ENCODE measurements around the gene CHD5. TPM values are rescaled to one million over a fixed set of nuclear protein-coding genes. Genes with fewer than 3 reads are reported as not detected.
A peak's percentile ranks its signal among the peaks of the same experiment; 100 is the strongest.
"Not testable (repeated sequence)": the region's sequence is repeated elsewhere in the genome, so short reads cannot be mapped to it uniquely, and the experiment has no call there.

The CHD5 gene
- total RNA-seq, 1 donor from 2014 or later = 0.08 TPM

- no peak for ATAC-seq
- DNase-seq (ENCODE audit: low spot score) = no peak
Observed at GRCh38 chr1:6070450-6070974, 109.6 kb downstream of the CHD5 start.

GRCh38 chr1:6069573-6069972, 110.5 kb downstream of the CHD5 start:
- no peak for ATAC-seq
- DNase-seq (ENCODE audit: low spot score) = no peak

- ATAC-seq (no peak), DNase-seq (ENCODE audit: low spot score) (no peak)
Observed at GRCh38 chr1:6068932-6069331, 111.2 kb downstream of the CHD5 start.

GRCh38 chr1:6068073-6068472, 112.0 kb downstream of the CHD5 start:
- ATAC-seq (no peak), DNase-seq (ENCODE audit: low spot score) (no peak)

GRCh38 chr1:6066680-6067079, 113.4 kb downstream of the CHD5 start:
- DNase-seq (ENCODE audit: low spot score) = no peak
- ATAC-seq = no peak

GRCh38 chr1:6065093-6065858, 114.8 kb downstream of the CHD5 start:
- no peak for ATAC-seq
- DNase-seq (ENCODE audit: low spot score) = no peak

GRCh38 chr1:6063532-6064053, 116.5 kb downstream of the CHD5 start:
- DNase-seq (ENCODE audit: low spot score); ATAC-seq: not testable (repeated sequence)

GRCh38 chr1:6062670-6063069, 117.5 kb downstream of the CHD5 start:
- ATAC-seq (no peak), DNase-seq (ENCODE audit: low spot score) (no peak)

- DNase-seq (ENCODE audit: low spot score) = no peak
- no peak for ATAC-seq
Observed at GRCh38 chr1:6059866-6060265, 120.3 kb downstream of the CHD5 start.

GRCh38 chr1:6057170-6057845, 122.8 kb downstream of the CHD5 start:
- DNase-seq (ENCODE audit: low spot score) (no peak), ATAC-seq (no peak)

GRCh38 chr1:6056572-6056948, 123.6 kb downstream of the CHD5 start:
- ATAC-seq = peak; percentile 46
- no peak for DNase-seq (ENCODE audit: low spot score)

- ATAC-seq (no peak), DNase-seq (ENCODE audit: low spot score) (no peak)
Observed at GRCh38 chr1:6054596-6054995, 125.5 kb downstream of the CHD5 start.

- DNase-seq (ENCODE audit: low spot score) (no peak), ATAC-seq (no peak)
Observed at GRCh38 chr1:6053206-6053546, 126.9 kb downstream of the CHD5 start.

GRCh38 chr1:6052543-6053205, 127.4 kb downstream of the CHD5 start:
- DNase-seq (ENCODE audit: low spot score) = no peak
- ATAC-seq = peak; percentile 75

Other genes starting within 250 kb of the CHD5 start
- gene NPHP4, start 187.9 kb downstream of the CHD5 start, total RNA-seq = 4.5 TPM
- 6.9 TPM for gene KCNAB2, start 134.4 kb downstream of the CHD5 start, total RNA-seq
- gene RPL22, start 19.3 kb upstream of the CHD5 start, total RNA-seq = 109 TPM
- gene RNF207, start 25.8 kb upstream of the CHD5 start, total RNA-seq = 17.7 TPM
- gene ICMT, start 55.6 kb upstream of the CHD5 start, total RNA-seq = 25.9 TPM
- not detected for gene HES3, start 63.9 kb upstream of the CHD5 start, total RNA-seq
- 40.0 TPM for gene GPR153, start 80.8 kb upstream of the CHD5 start, total RNA-seq
- gene ACOT7, start 213.4 kb upstream of the CHD5 start, total RNA-seq = 13.2 TPM
- gene HES2, start 239.6 kb upstream of the CHD5 start, total RNA-seq = 0.13 TPM
- gene ESPN, start 244.5 kb upstream of the CHD5 start, total RNA-seq = 172 TPM